Measurements from ENCODE around the gene ZC3H12D. TPM values are rescaled to one million over a fixed set of nuclear protein-coding genes. Genes with fewer than 3 reads are reported as not detected.

Gene ZC3H12D
- total and polyA plus RNA-seq, 2 donors (not counting 3 experiments of a cell fraction or from before 2014, with no cell fraction given): 0.06 TPM; not detected in 1

GRCh38 chr6:149501768-149502167 is 17.0 kb upstream of the ZC3H12D start:
- CTCF ChIA-PET: interaction anchor here (2.1 kb wide), 1 partner anchor 15 kb away, joined by 10 read pairs; no protein-coding TSS in a partner anchor
- H2AFZ ChIP-seq (ENCODE audit: low read depth, low read length): no peak overlapping the region

More at GRCh38 chr6:149501768-149502167, 17.0 kb upstream of the ZC3H12D start:
- Histone ChIP-seq H3K4me3 (replicated peaks in 1 of 3; ENCODE audit: insufficient read depth in 1 of 3, low read depth in 1 of 3, low read length in 3 of 3) (no peak overlapping the region), H3K9me1 (replicated peaks; ENCODE audit: control insufficient read depth, extremely low read depth, insufficient read depth, low read length) (no peaks in the 10 kb centered on the region), H3K4me1 (ENCODE audit: control insufficient read depth, extremely low read depth, insufficient read depth, low read length) (no peaks in the 10 kb centered on the region), H3K9me3 (replicated peaks; ENCODE audit: control insufficient read depth, insufficient read depth, low read length) (no peaks in the 10 kb centered on the region), H3K4me2 (ENCODE audit: insufficient read depth, low read length) (no peak overlapping the region), H4K20me1 (replicated peaks; ENCODE audit: control insufficient read depth, extremely low read depth, insufficient read depth, low read length) (no peaks in the 10 kb centered on the region), H3K27ac (ENCODE audit: insufficient read depth, low read depth, low read length) (no peak overlapping the region), H3K79me2 (ENCODE audit: control insufficient read depth, insufficient read depth, low read length) (no peaks in the 10 kb centered on the region), H3K27me3 (ENCODE audit: control insufficient read depth in 2 of 2, insufficient read depth in 2 of 2, low read length in 2 of 2) (no peaks in the 10 kb centered on the region), H3K36me3 (ENCODE audit: control insufficient read depth in 2 of 2, extremely low read depth in 1 of 2, insufficient read depth in 2 of 2, low read length in 2 of 2) (no peaks in the 10 kb centered on the region), H3K9ac (replicated peaks; ENCODE audit: extremely low read depth, insufficient read depth, low read length) (no peak overlapping the region)
- intact Hi-C loops (cut with micrococcal nuclease): no loop called here
- POLR2A ChIA-PET: no interaction called here
- no TSS peak for BruUV-seq (replicated peaks)
- FAIRE-seq (no peak), DNase-seq (ENCODE audit: low read depth, low spot score) (no peak)
- dilution Hi-C loops (cut with MboI; ENCODE audit: extremely low pct_ligation_motif_present, low sequenced_read_pairs): no loop called here
- TF ChIP-seq FOS (IDR thresholded peaks at IDR 0.05; ENCODE audit: borderline replicate concordance, insufficient read depth, low read length) (no peak), POLR2AphosphoS5 (IDR thresholded peaks at IDR 0.05; ENCODE audit: insufficient read depth, low read depth, low read length) (no peak), MYC (IDR thresholded peaks at IDR 0.05; ENCODE audit: low read depth, low read length) (no peak), GATA2 (IDR thresholded peaks at IDR 0.05; ENCODE audit: insufficient read depth, insufficient read length, low read depth, low read length) (no peak), JUN (IDR thresholded peaks at IDR 0.05; ENCODE audit: borderline replicate concordance, insufficient read depth, insufficient read length, low read depth) (no peak), POLR2A (IDR thresholded peaks at IDR 0.05; ENCODE audit: low read depth, low read length) (no peak), EZH2 (IDR thresholded peaks at IDR 0.05; ENCODE audit: borderline replicate concordance, low read depth, low read length, severe bottlenecking) (no peak)
- TF ChIP-seq, protein P1, sequence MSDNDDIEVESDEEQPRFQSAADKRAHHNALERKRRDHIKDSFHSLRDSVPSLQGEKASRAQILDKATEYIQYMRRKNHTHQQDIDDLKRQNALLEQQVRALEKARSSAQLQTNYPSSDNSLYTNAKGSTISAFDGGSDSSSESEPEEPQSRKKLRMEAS (IDR thresholded peaks at IDR 0.05; ENCODE audit: insufficient read depth, insufficient read length): no peak
- TF ChIP-seq, protein P2, sequence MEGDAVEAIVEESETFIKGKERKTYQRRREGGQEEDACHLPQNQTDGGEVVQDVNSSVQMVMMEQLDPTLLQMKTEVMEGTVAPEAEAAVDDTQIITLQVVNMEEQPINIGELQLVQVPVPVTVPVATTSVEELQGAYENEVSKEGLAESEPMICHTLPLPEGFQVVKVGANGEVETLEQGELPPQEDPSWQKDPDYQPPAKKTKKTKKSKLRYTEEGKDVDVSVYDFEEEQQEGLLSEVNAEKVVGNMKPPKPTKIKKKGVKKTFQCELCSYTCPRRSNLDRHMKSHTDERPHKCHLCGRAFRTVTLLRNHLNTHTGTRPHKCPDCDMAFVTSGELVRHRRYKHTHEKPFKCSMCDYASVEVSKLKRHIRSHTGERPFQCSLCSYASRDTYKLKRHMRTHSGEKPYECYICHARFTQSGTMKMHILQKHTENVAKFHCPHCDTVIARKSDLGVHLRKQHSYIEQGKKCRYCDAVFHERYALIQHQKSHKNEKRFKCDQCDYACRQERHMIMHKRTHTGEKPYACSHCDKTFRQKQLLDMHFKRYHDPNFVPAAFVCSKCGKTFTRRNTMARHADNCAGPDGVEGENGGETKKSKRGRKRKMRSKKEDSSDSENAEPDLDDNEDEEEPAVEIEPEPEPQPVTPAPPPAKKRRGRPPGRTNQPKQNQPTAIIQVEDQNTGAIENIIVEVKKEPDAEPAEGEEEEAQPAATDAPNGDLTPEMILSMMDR (IDR thresholded peaks at IDR 0.05; ENCODE audit: extremely low read depth in 1 of 2, insufficient read depth in 1 of 2, low read depth in 1 of 2, low read length in 2 of 2): no peak

Measured in endothelial cell of umbilical vein (primary cell).